NCI-H2107 treated with DMSO at 0.1 percent for 48 hours (cell line): ENCODE data around the gene IRF1.

ENCODE experiments used
- DNase-seq: peaks from one replicate; lab custom pipeline; 2025; ENCODE audit not compliant: unreplicated experiment; lab: John Stamatoyannopoulos, UW

IRF1 gene

GRCh38 chr5:132500931-132501628 is 10.5 kb upstream of the IRF1 start:
- DNase-seq = no peak

- no peak for DNase-seq
Measured at GRCh38 chr5:132500244-132500930, 9.8 kb upstream of the IRF1 start.

DNA sequence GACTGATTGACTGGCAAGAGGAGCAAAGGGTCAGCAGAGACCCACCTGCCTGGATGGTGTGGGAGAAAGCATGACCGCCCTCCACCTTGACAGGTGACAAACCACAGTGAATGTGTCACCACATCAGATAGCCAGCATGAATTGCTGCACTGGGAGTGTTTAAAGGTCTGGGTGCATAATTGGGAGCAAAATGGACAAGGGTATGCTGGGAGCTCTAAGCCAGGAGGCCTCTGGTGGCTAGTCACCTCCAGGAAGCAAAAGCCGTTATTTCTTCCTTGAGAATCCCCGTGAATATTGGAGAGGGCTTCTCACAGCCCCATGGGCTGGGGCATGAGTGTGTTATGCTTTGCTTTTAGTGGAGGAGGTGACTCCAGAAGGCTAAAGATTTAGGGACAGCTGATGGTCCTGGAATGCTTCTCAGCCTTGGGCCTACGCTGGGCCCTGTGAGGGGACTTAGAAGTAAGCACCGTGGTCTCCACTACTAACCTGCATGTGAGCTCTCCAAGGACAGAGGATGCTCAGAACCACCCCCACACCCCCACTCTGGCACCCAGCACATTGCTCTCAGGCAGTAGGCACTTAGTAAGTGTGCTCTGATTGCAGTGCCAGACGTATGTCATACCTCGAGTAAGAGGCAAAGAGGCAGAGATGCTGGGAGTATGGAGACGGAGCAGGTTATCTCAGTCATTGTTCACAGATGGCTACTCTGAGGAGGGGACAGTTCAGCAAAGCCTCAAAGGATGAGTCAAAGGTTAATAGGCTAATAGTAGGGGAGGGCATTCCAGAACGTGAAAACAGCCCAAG is 9.1 kb upstream of the IRF1 start:
- no peak for DNase-seq

DNA sequence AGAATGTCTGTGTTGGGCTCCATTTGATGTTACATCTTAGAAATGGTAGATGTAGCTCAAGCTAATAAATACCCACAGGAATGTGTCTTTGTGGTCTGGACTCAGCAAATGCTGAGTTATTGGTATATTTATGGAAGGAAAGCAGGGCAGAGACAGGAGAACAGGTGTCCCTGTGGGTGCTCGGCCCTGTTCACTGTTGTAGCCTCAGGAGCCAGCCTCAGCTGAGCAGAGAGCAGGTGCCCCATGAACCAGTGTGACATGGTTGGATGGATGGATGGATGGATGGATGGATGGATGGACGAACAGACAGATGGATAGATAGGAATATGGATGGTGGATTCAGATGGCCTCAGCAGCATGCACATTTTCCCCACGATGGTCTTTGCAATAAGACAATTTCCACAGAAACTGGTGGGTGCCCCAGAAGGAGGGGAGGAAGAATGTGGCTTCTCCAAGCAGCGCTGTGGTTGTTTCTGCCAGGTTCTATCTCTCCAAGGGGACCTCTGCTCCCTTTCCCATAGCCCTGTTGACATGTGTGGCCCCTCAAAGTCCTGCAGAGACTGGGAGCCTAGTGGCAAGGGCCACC is 8.2 kb upstream of the IRF1 start:
- no peak for DNase-seq

DNA sequence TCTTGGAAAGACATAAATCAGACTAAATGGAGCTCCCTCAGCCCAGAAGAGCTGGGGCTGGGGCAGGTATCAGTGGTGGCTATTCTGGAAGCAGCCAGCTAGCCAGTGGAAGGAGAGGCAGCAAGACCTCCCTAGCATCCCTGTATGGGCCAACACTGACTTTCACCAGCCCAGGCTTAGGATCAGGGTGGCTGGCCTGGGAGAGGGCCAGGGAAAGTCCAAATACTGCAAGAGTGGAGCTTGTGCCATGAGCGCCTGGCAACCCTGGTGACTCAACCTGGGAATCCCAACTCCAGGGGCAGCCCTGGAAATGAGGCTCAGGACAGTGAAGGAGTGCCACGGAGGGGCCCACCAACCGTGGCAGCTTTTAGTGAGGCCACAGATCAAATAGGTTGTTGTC is 7.6 kb upstream of the IRF1 start:
- no peak for DNase-seq

DNA sequence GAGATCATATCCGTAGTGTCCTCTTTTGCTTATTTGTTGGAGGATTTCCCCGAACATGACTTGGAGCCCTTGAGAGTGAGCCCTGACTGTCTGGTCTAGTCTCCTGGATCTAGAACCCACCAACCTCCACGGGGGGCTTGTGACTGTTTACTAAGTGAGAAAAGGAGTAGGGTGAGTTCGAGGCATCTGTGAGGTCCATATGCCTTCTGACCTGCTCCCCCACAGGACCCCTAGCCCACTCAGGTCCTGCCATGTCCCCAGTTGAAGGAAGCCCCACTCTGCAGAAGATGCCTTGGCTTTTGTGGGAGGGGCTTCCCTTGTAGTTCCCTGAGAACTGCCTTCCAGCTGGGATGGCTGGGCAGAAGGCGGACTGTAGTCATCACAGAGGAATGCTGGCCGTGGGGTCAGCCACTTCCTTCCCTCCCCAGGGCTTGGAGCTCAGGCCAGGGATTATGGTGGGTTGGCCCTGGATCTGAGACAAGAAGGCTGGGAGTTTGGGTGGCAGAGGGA is 7.0 kb upstream of the IRF1 start:
- no peak for DNase-seq

DNA sequence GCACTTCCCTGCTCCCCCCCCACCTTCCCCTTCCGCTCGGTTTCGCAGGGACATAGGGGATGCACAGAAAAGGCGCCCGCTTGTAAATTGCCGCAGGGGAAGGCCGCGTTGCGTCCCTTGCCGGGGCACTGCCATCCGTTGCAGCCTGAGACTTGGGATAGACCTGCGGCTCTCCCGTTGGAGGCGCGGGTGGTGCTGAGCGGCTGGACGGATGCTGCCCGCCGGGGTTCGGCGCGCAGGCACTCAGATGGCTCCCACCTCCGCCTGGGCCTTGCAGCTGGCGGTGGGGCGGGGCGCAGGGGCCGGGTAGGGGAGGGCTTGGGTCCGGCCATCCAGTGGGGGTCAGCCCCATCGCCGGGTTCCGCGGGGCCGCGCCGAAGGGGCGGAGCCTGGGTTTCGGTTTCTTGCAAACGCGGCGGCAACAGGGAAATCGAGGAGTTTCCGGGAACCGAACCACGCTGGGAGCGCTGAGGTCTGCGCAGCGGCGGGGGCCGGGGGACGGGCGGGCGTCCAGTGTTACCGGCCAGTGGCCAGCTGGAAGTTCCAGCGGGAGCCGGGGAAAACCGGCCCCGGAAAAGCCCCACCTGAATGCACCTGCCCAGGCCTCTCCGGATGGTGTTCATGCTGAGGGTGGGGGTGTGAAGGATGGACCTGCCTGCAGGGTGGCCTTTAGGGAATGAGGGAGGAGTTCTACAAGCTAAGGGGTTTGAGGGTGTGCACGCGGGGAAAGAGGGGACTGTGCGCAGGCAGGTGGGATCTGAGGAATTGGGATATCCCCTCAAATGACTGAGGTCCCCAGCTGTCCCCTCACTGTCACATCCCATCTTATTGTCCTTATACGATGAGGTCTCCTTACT is 6.3 kb upstream of the IRF1 start:
- DNase-seq = no peak

GRCh38 chr5:132496191-132496630 is 5.6 kb upstream of the IRF1 start:
- peak; percentile 59 for DNase-seq

DNA sequence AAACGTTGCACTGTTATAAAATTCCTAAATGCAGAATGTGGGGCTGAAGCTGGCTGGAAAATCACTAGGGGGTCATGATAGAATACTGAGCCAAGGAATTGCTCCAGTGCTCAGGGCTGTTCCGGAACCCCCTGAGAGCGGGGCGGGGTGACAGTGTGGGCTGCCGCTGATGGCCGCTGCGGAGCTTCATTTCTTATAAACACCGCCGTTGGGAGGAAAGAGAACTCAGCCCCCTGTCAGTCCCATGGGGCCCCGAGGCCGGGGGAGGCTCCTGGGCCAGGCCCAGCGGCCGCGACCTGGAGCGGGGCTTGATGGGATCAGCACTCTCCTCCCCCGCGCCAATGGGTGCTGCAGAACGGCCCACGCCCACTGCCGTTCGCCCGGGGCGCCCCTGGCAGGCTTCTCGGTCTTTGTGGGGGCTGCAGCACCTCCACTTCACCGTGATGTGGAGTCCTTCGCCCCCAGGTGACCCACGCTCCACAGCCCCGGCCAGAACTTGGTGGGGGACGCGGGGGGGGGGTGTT is 5.2 kb upstream of the IRF1 start:
- DNase-seq = peak; percentile 14

DNA sequence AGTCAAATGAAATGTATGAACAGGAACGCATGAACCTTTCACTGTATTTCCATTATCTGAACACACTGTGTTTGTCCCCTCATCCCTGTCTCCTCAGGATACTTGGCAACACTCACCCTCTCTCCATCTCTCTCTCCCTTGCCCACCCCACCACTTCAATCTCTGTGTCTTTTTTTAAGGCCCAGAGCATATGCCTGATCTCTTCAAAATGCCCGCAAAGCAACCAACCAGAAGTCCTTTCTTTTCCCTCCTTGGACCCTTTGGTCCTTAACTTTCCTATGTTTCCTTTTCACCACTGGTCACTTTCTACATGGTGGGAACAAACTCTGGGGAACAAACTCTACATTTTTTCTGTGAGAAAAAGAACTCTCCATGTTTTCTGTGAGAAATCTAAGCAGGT is 3.2 kb upstream of the IRF1 start:
- no peak for DNase-seq

- DNase-seq = no peak
Measured at GRCh38 chr5:132493241-132493640, 2.7 kb upstream of the IRF1 start.

DNA sequence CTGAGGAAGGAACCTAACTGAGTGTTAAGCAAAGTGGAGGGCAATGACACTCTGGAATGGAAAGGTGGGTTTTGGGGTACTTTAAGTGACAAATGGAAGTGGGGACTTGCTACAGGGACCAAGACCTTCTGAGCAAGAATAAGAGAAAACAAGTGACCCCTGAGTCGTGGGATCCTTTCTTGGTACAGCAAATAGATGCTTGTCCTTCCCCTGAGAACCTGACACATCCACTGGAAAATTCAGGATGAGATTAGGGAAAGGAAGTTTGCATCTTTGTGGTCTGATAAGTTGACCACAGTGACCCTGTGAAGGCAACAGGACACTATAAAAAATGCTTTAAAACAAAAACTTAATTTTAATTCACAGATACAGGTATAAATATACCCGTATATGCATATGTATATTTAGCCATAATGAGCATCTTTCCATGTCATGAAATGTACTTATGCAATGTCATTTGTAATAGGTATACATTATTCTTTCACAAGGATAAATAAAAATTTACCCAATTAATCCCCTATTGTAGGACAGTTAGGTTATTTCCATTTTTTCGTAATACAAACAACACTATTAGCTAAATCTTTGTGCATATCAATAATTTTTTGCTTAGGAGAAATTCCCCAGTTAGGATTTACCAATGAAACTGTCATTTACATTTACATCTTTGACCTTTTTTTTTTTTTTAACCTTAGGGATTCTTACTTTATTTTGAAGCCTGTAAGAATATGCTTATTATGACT is 2.0 kb upstream of the IRF1 start:
- DNase-seq = no peak

GRCh38 chr5:132491368-132492364 is 1.1 kb upstream of the IRF1 start:
- no peak for DNase-seq

- no peak for DNase-seq
Measured at GRCh38 chr5:132489871-132490483, 596 bp downstream of the IRF1 start.

GRCh38 chr5:132489051-132489770 is 1.4 kb downstream of the IRF1 start:
- no peak for DNase-seq

DNA sequence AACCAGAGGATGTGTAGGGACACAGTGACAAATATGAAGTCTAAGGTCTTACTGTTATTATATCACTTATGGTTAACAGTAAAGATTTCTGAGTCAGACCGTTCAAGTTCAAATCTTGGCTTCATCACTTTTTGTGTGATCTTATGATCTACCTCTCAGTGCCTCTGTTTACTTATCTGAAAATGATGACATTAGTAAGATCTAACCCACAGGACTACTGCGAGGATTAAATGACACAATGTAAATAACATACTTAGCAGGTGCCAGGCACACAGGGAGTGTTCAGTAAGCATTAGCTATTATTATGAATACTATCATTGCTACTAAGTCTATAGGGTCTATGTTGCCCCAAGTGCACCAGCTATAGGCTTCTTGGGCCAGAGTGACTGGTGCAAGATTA is 2.0 kb downstream of the IRF1 start:
- no peak for DNase-seq

DNA sequence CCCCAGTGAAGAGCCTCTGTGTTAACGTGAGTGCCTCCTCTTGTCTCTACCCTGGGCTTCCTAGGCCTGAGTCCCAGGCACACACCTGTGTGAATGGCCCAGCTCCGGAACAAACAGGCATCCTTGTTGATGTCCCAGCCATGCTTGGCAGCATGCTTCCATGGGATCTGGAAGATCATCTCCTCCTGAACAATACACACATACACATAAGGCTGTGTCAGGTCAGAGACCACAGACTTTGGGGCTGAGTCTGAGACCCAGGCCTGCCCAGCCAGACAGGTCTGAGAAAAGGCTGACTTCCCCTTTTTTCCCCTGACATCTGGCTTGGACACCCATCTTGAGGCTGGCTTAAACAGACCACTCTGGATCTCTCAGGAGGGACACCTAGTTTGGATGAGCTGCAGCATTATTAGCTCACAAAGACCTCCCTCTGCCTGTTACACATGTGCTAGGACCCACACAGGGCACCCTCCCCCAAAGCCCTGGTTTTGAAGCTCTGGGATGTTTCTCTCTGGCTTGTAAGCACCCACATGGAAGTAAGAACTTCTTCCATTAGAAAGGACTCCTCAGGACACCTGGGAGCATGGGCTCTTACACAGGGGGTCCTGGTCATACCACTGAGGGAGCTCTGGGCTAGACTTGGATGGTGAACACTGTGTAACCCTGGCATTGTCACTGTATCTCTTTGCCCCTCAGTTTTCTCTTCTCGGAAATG is 2.6 kb downstream of the IRF1 start:
- DNase-seq = no peak
